ENCODE data around the gene CAMKMT. TPM values are rescaled to one million over a fixed set of nuclear protein-coding genes. Genes with fewer than 3 reads are reported as not detected.
A peak's percentile ranks its signal among the peaks of the same experiment; 100 is the strongest.

The CAMKMT gene
- polyA plus RNA-seq, 3 donors = 4.7 to 7.8 (median 7.0) TPM

GRCh38 chr2:44759823-44760222 is 398.1 kb downstream of the CAMKMT start:
- Histone ChIP-seq H3K27me3 (ENCODE audit: control insufficient read depth in 2 of 2, insufficient read depth in 2 of 2, low read length in 2 of 2) (peaks cover 0 to 3% of the 10 kb centered on the region in 2 donors), H3K9me3 (replicated peaks in 1 of 2; ENCODE audit: control insufficient read depth in 1 of 2, insufficient read depth in 1 of 2, low read length in 2 of 2) (no peaks in the 10 kb centered on the region), H4K20me1 (ENCODE audit: insufficient read depth, low read length) (no peaks in the 10 kb centered on the region), H3K27ac (ENCODE audit: low read depth in 1 of 2, low read length in 2 of 2) (no peak overlapping the region), H2AFZ (ENCODE audit: insufficient read depth, low read depth, low read length, poor library complexity, severe bottlenecking) (no peak overlapping the region), H3K4me1 (ENCODE audit: control insufficient read depth in 1 of 2, insufficient read depth in 2 of 2, low read length in 2 of 2) (no peaks in the 10 kb centered on the region), H3K9ac (ENCODE audit: insufficient read depth, low read length, poor library complexity, severe bottlenecking) (no peak overlapping the region), H3K36me3 (replicated peaks in 1 of 2; ENCODE audit: control insufficient read depth in 1 of 2, insufficient read depth in 2 of 2, low read length in 2 of 2) (no peaks in the 10 kb centered on the region), H3K4me2 (replicated peaks; ENCODE audit: extremely low read depth, low read length, poor library complexity, severe bottlenecking) (no peak overlapping the region), H3K79me2 (ENCODE audit: insufficient read depth, low read length) (no peaks in the 10 kb centered on the region), H3K4me3 (replicated peaks in 1 of 3; ENCODE audit: low read depth in 2 of 3, low read length in 3 of 3) (no peak overlapping the region)
- H3K9me3 Mint-ChIP-seq = no peaks in the 10 kb centered on the region
- TF ChIP-seq CTCF (IDR thresholded peaks at IDR 0.05) = no peak
- H3K27ac Mint-ChIP-seq = no peak overlapping the region
- no peaks in the 10 kb centered on the region for H3K36me3 Mint-ChIP-seq
- peaks cover 7 to 31% (median 11%) of the 10 kb centered on the region in 3 donors for H3K27me3 Mint-ChIP-seq (ENCODE audit: low read depth in 3 of 3)
- 93% methylated on average over 2 of the region's 5 CpGs for WGBS (ENCODE audit: insufficient coverage)
- intact Hi-C loops (cut with micrococcal nuclease) = no loop called here
- no peak overlapping the region for H3K4me3 Mint-ChIP-seq
- no peaks in the 10 kb centered on the region for H3K4me1 Mint-ChIP-seq
- no peak for DNase-seq

- Histone ChIP-seq H3K27ac (ENCODE audit: low read depth in 1 of 2, low read length in 2 of 2) (no peak overlapping the region), H3K9me3 (replicated peaks in 1 of 2; ENCODE audit: control insufficient read depth in 1 of 2, insufficient read depth in 1 of 2, low read length in 2 of 2) (no peaks in the 10 kb centered on the region), H3K9ac (ENCODE audit: insufficient read depth, low read length, poor library complexity, severe bottlenecking) (no peak overlapping the region), H3K4me3 (replicated peaks in 1 of 3; ENCODE audit: low read depth in 2 of 3, low read length in 3 of 3) (no peak overlapping the region), H3K4me1 (ENCODE audit: control insufficient read depth in 1 of 2, insufficient read depth in 2 of 2, low read length in 2 of 2) (no peaks in the 10 kb centered on the region), H3K79me2 (ENCODE audit: insufficient read depth, low read length) (no peaks in the 10 kb centered on the region), H3K27me3 (ENCODE audit: control insufficient read depth in 2 of 2, insufficient read depth in 2 of 2, low read length in 2 of 2) (peaks cover 25 to 26% of the 10 kb centered on the region in 2 donors), H4K20me1 (ENCODE audit: insufficient read depth, low read length) (no peaks in the 10 kb centered on the region), H2AFZ (ENCODE audit: insufficient read depth, low read depth, low read length, poor library complexity, severe bottlenecking) (no peak overlapping the region), H3K36me3 (replicated peaks in 1 of 2; ENCODE audit: control insufficient read depth in 1 of 2, insufficient read depth in 2 of 2, low read length in 2 of 2) (no peaks in the 10 kb centered on the region), H3K4me2 (replicated peaks; ENCODE audit: extremely low read depth, low read length, poor library complexity, severe bottlenecking) (no peak overlapping the region)
- Mint-ChIP-seq H3K27me3 (ENCODE audit: low read depth in 3 of 3) (peaks cover 24 to 47% (median 27%) of the 10 kb centered on the region in 3 donors), H3K36me3 (peaks cover 0 to 3% of the 10 kb centered on the region in 2 donors), H3K4me3 (peak overlapping the region in 1 of 2 donors; percentile 72), H3K27ac (peak overlapping the region in 1 of 7 donors; percentile 16), H3K9me3 (peaks cover 0 to 5% (median 0%) of the 10 kb centered on the region in 7 donors), H3K4me1 (no peaks in the 10 kb centered on the region)
- intact Hi-C loops (cut with micrococcal nuclease) = no loop called here
- WGBS (ENCODE audit: insufficient coverage) = 75% methylated on average over 3 of the region's 8 CpGs
- DNase-seq = no peak
- TF ChIP-seq CTCF (IDR thresholded peaks at IDR 0.05) = no peak
Observed at GRCh38 chr2:44763275-44763782, 401.6 kb downstream of the CAMKMT start.
